HEK293 (cell line): ENCODE measurements around the gene TMEM151A.

Experiments used
- CTCF ChIA-PET: fragments of 350-600 bp; formaldehyde crosslinking; extraction: SDS; loops from one replicate; lab custom pipeline; 2021; ENCODE audit warnings: antibody characterized with exemption; lab: Yijun Ruan, JAX
- POLR2A ChIA-PET: fragments of 300-600 bp; formaldehyde crosslinking; extraction: SDS; loops from one replicate; lab custom pipeline; 2020; ENCODE audit warnings: antibody characterized with exemption, inconsistent platforms; lab: Yijun Ruan, JAX
- H3K27ac ChIP-seq: fragments of 200-500 bp; sonication (Bioruptor generic); 2 replicates; pipeline ENCODE4 v1.5.1; 2014; ENCODE audit warnings: low read depth, low read length, control low read depth, inconsistent platforms; ENCODE audit errors: extremely low read depth
- H3K36me3 ChIP-seq, 2 experiments: fragments of 200-500 bp in 1 of 2; sonication (Bioruptor generic) in 1 of 2; 1 replicate in 1 of 2; 2 replicates in 1 of 2; pipeline ENCODE4 v1.5.1; 2014 to 2017; ENCODE audit warnings: inconsistent platforms in 2 of 2, low read length in 2 of 2; ENCODE audit not compliant: control insufficient read depth in 2 of 2, insufficient read depth in 1 of 2
- H3K4me1 ChIP-seq: fragments of 200-500 bp; sonication (Bioruptor generic); 2 replicates; pipeline ENCODE4 v1.5.1; 2014; ENCODE audit warnings: mild to moderate bottlenecking, low read length, inconsistent platforms; ENCODE audit not compliant: control insufficient read depth, insufficient read depth
- H3K4me3 ChIP-seq: 2 replicates; pipeline ENCODE4 v1.5.1; 2011; ENCODE audit warnings: low read depth, mild to moderate bottlenecking, control low read depth, low read length, moderate library complexity
- H3K9me3 ChIP-seq: fragments of 200-500 bp; sonication (Bioruptor generic); 2 replicates; pipeline ENCODE4 v1.5.1; 2014; ENCODE audit warnings: low read depth, low read length, inconsistent platforms; ENCODE audit not compliant: control insufficient read depth, insufficient read depth
- HOXD13 ChIP-seq: sonication (generic); formaldehyde crosslinking; IDR thresholded peaks from 2 replicates; pipeline ENCODE4 v1.8.0; 2022; ENCODE audit warnings: missing genetic modification reagents, borderline replicate concordance
- KLF1 ChIP-seq: fragments of 450-650 bp; formaldehyde crosslinking; IDR thresholded peaks from 2 replicates; pipeline ENCODE4 v1.5.1; 2016; ENCODE audit warnings: missing biosample characterization, missing genetic modification characterization
- PRDM6 ChIP-seq: fragments of 450-650 bp; formaldehyde crosslinking; IDR thresholded peaks from 2 replicates; pipeline ENCODE4 v1.5.1; 2017; ENCODE audit warnings: missing biosample characterization, missing genetic modification characterization
- SP3 ChIP-seq: fragments of 450-650 bp; formaldehyde crosslinking; IDR thresholded peaks from 2 replicates; pipeline ENCODE4 v1.5.1; 2016; ENCODE audit warnings: missing biosample characterization, missing genetic modification characterization
- TCF7L2 ChIP-seq: IDR thresholded peaks from 2 replicates; pipeline ENCODE4 v1.6.1; 2011; ENCODE audit warnings: low read depth, mild to moderate bottlenecking, inconsistent platforms, low read length, moderate library complexity, borderline replicate concordance
- ZBTB17 ChIP-seq: fragments of 450-650 bp; formaldehyde crosslinking; IDR thresholded peaks from 2 replicates; pipeline ENCODE4 v1.5.1; 2016; ENCODE audit warnings: missing biosample characterization, missing genetic modification characterization
- ZBTB44 ChIP-seq: fragments of 450-650 bp; IDR thresholded peaks from 2 replicates; pipeline ENCODE4 v1.5.1; 2018; ENCODE audit warnings: missing biosample characterization, mild to moderate bottlenecking, missing genetic modification characterization
- ZFP69B ChIP-seq: fragments of 450-650 bp; formaldehyde crosslinking; IDR thresholded peaks from 2 replicates; pipeline ENCODE4 v1.5.1; 2016; ENCODE audit warnings: missing biosample characterization, missing genetic modification characterization
- ZNF19 ChIP-seq: fragments of 450-650 bp; formaldehyde crosslinking; IDR thresholded peaks from 2 replicates; pipeline ENCODE4; 2016; ENCODE audit warnings: missing biosample characterization, missing genetic modification characterization, low read depth
- ZNF623 ChIP-seq: fragments of 450-650 bp; formaldehyde crosslinking; IDR thresholded peaks from 2 replicates; pipeline ENCODE4 v1.5.1; 2016; ENCODE audit warnings: missing biosample characterization, missing genetic modification characterization
- ZNF626 ChIP-seq: fragments of 450-650 bp; sonication (Bioruptor Pico); formaldehyde crosslinking; IDR thresholded peaks from 2 replicates; pipeline ENCODE4 v1.5.1; 2018; ENCODE audit warnings: missing biosample characterization, missing genetic modification characterization, inconsistent platforms
- ZNF692 ChIP-seq: fragments of 450-650 bp; formaldehyde crosslinking; IDR thresholded peaks from 2 replicates; pipeline ENCODE4 v1.5.1; 2016; ENCODE audit warnings: missing biosample characterization, missing genetic modification characterization

Gene TMEM151A

GRCh38 chr11:66314186-66314501 lies 22.4 kb downstream of the TMEM151A start (continued):
- TF ChIP-seq ZNF692 (tag by site-specific recombination) (no peak), ZNF623 (tag by site-specific recombination) (no peak), ZNF19 (tag by site-specific recombination) (no peak), KLF1 (tag by site-specific recombination) (no peak), ZBTB17 (no peak)

GRCh38 chr11:66314561-66315497 lies 23.1 kb downstream of the TMEM151A start:
- no peaks in the 10 kb centered on the region for H3K9me3 ChIP-seq
- H3K4me3 ChIP-seq = no peak overlapping the region
- ChIA-PET CTCF (interaction anchor here (0.6 to 1.1 kb wide), 4 partner anchors 15 to 270 kb away, joined by 3 to 5 read pairs (median 4); no protein-coding TSS in a partner anchor), POLR2A (interaction anchor here (1.2 kb wide), 1 partner anchor 21 kb away, joined by 3 read pairs; the partner anchor contains the start of gene RIN1)
- no peak overlapping the region for H3K27ac ChIP-seq
- H3K4me1 ChIP-seq = no peaks in the 10 kb centered on the region
- TF ChIP-seq ZBTB44 (tag by site-specific recombination) (no peak), ZNF692 (tag by site-specific recombination) (no peak), PRDM6 (tag by site-specific recombination) (no peak), ZNF626 (tag by site-specific recombination) (no peak), SP3 (tag by site-specific recombination) (no peak), TCF7L2 (no peak)
- no peaks in the 10 kb centered on the region for H3K36me3 ChIP-seq

- ChIA-PET POLR2A (interaction anchor here (0.5 to 1.2 kb wide), 2 partner anchors 20 to 234 kb away, joined by 3 read pairs; partner anchors contain the start of gene RIN1), CTCF (interaction anchor here (1.0 to 1.1 kb wide), 2 partner anchors 15 to 46 kb away, joined by 3 to 5 read pairs; no protein-coding TSS in a partner anchor)
- TF ChIP-seq ZFP69B (tag by site-specific recombination) (no peak), HOXD13 (no peak)
- no peaks in the 10 kb centered on the region for H3K9me3 ChIP-seq
- H3K27ac ChIP-seq = no peak overlapping the region
- no peaks in the 10 kb centered on the region for H3K4me1 ChIP-seq
- no peak overlapping the region for H3K4me3 ChIP-seq
- no peaks in the 10 kb centered on the region for H3K36me3 ChIP-seq
Measured at GRCh38 chr11:66315498-66315885, 23.8 kb downstream of the TMEM151A start.
